Measurements from ENCODE around the gene ARNT2.
A peak's percentile ranks its signal among the peaks of the same experiment; 100 is the strongest.

The ARNT2 gene

DNA sequence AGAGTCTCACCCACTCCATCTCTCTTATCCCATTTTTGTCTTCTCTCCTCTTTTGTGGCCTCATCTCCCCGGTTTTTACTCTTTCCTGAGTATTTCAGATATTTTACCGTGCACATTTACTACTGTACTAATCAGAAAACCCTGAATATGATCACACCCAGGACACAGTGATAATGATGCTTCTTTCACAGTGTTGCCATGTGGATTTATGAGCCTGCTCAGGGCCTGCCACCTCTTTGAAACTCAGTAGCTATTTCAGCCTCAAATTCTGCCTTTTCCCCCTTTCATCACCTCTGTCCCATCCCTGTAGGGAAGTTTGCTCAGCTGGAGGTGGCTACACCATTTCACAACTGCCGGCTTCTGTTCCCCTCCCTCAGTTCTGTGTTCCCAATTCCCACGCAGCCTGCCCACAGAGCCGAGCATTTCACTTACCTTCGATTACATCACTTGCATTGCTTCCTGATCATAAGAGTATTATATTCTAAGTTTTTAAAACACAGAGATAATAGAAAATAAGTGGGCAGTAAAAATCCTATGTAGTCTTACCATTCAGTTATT is 33.2 kb downstream of the ARNT2 start:
- DNase-seq (ENCODE audit: low read depth) = no peak
- H3K4me3 ChIP-seq (ENCODE audit: control insufficient read depth, low read depth, low read length) = no peak overlapping the region
- TF ChIP-seq, protein P1, sequence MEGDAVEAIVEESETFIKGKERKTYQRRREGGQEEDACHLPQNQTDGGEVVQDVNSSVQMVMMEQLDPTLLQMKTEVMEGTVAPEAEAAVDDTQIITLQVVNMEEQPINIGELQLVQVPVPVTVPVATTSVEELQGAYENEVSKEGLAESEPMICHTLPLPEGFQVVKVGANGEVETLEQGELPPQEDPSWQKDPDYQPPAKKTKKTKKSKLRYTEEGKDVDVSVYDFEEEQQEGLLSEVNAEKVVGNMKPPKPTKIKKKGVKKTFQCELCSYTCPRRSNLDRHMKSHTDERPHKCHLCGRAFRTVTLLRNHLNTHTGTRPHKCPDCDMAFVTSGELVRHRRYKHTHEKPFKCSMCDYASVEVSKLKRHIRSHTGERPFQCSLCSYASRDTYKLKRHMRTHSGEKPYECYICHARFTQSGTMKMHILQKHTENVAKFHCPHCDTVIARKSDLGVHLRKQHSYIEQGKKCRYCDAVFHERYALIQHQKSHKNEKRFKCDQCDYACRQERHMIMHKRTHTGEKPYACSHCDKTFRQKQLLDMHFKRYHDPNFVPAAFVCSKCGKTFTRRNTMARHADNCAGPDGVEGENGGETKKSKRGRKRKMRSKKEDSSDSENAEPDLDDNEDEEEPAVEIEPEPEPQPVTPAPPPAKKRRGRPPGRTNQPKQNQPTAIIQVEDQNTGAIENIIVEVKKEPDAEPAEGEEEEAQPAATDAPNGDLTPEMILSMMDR (conservative IDR thresholded peaks at IDR 0.05; ENCODE audit: control insufficient read depth, insufficient read depth, low read depth, low read length) = no peak

- TF ChIP-seq, protein P1 (conservative IDR thresholded peaks at IDR 0.05; ENCODE audit: control insufficient read depth, insufficient read depth, low read depth, low read length) = no peak
- DNase-seq (ENCODE audit: low read depth) = no peak
- no peak overlapping the region for H3K4me3 ChIP-seq (ENCODE audit: control insufficient read depth, low read depth, low read length)
Observed at GRCh38 chr15:80439140-80439539, 35.0 kb downstream of the ARNT2 start.

- peak; percentile 14 for DNase-seq (ENCODE audit: low read depth)
- TF ChIP-seq, protein P1 (conservative IDR thresholded peaks at IDR 0.05; ENCODE audit: control insufficient read depth, insufficient read depth, low read depth, low read length) = no peak
Observed at GRCh38 chr15:80440024-80440423, 35.8 kb downstream of the ARNT2 start.

DNA sequence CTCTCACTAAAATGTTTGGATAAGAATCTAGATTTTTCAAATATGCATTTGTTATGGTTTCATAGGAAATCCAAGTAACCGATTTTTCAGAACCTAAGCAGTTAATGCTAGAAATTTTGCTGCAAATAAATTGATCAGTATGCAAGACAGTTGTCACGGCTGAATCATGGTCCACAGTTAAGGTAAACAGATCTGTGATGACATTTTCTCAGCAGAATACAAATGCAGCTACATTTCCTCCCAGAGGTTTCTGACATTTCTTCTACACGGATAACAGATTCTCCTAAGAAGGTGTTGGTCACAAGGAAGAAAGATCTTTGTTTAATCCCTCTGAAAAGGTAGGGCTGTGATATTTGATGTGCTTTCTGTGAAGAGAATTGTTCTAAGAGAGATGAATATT is 36.9 kb downstream of the ARNT2 start:
- DNase-seq (ENCODE audit: low read depth) = no peak
- no peak overlapping the region for H3K4me3 ChIP-seq (ENCODE audit: control insufficient read depth, low read depth, low read length)
- TF ChIP-seq, protein P1 (conservative IDR thresholded peaks at IDR 0.05; ENCODE audit: control insufficient read depth, insufficient read depth, low read depth, low read length) = no peak

More at GRCh38 chr15:80440024-80440423, 35.8 kb downstream of the ARNT2 start:
- no peak overlapping the region for H3K4me3 ChIP-seq (ENCODE audit: control insufficient read depth, low read depth, low read length)

DNA sequence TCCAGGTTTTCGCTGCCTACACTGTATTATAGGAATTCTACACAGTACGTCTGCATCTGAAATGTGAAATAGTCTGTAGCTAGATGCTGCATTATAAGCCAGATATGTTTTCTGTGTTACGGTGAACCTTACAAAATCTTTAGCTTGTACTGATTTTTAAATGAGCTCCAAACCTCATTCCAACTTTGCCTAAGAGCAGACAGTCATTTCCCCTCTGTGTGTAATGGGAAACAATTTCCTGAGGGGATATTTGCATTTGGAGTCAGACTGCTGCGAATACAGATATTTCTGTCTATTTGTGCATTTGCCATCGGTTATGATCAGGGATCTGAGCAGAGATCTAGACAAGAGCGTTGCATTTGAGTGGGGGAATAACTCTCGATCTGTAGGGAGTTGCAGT is 37.5 kb downstream of the ARNT2 start:
- no peak overlapping the region for H3K4me3 ChIP-seq (ENCODE audit: control insufficient read depth, low read depth, low read length)
- TF ChIP-seq, protein P1 (conservative IDR thresholded peaks at IDR 0.05; ENCODE audit: control insufficient read depth, insufficient read depth, low read depth, low read length) = no peak
- DNase-seq (ENCODE audit: low read depth) = no peak

- DNase-seq (ENCODE audit: low read depth) = no peak
- TF ChIP-seq, protein P1 (conservative IDR thresholded peaks at IDR 0.05; ENCODE audit: control insufficient read depth, insufficient read depth, low read depth, low read length) = no peak
Observed at GRCh38 chr15:80442728-80443403, 38.7 kb downstream of the ARNT2 start.

More at GRCh38 chr15:80442728-80443403, 38.7 kb downstream of the ARNT2 start:
- no peak overlapping the region for H3K4me3 ChIP-seq (ENCODE audit: control insufficient read depth, low read depth, low read length)

All from fibroblast of mammary gland (primary cell).